ENCODE measurements around the gene TMTC1.

The TMTC1 gene

GRCh38 chr12:29739279-29739991, 44.3 kb downstream of the TMTC1 start:
- no peak for DNase-seq (ENCODE audit: low read depth)

GRCh38 chr12:29738365-29738764, 45.4 kb downstream of the TMTC1 start:
- DNase-seq (ENCODE audit: low read depth), result no peak

- no peak for DNase-seq (ENCODE audit: low read depth)
These were observed 46.1 kb downstream of the TMTC1 start for GRCh38 chr12:29737644-29738043.

- DNase-seq (ENCODE audit: low read depth), result no peak
These were observed 48.1 kb downstream of the TMTC1 start for GRCh38 chr12:29735604-29736003.

GRCh38 chr12:29734734-29735133, 49.0 kb downstream of the TMTC1 start:
- no peak for DNase-seq (ENCODE audit: low read depth)

- no peak for DNase-seq (ENCODE audit: low read depth)
These were observed 49.4 kb downstream of the TMTC1 start for GRCh38 chr12:29734305-29734704.

- no peak for DNase-seq (ENCODE audit: low read depth)
These were observed 50.2 kb downstream of the TMTC1 start for GRCh38 chr12:29733501-29733900.

- DNase-seq (ENCODE audit: low read depth), result no peak
These were observed 50.7 kb downstream of the TMTC1 start for GRCh38 chr12:29733060-29733459.

GRCh38 chr12:29732593-29732992, 51.1 kb downstream of the TMTC1 start:
- no peak for DNase-seq (ENCODE audit: low read depth)

- DNase-seq (ENCODE audit: low read depth), result no peak
These were observed 51.6 kb downstream of the TMTC1 start for GRCh38 chr12:29732191-29732590.

- DNase-seq (ENCODE audit: low read depth), result no peak
These were observed 52.2 kb downstream of the TMTC1 start for GRCh38 chr12:29731591-29731990.

- DNase-seq (ENCODE audit: low read depth), result no peak
These were observed 53.3 kb downstream of the TMTC1 start for GRCh38 chr12:29730481-29730880.

GRCh38 chr12:29728030-29728429, 55.7 kb downstream of the TMTC1 start:
- DNase-seq (ENCODE audit: low read depth), result no peak

GRCh38 chr12:29726741-29727348, 56.9 kb downstream of the TMTC1 start:
- DNase-seq (ENCODE audit: low read depth), result no peak

GRCh38 chr12:29726321-29726692, 57.4 kb downstream of the TMTC1 start:
- no peak for DNase-seq (ENCODE audit: low read depth)

GRCh38 chr12:29725587-29726320, 58.0 kb downstream of the TMTC1 start:
- no peak for DNase-seq (ENCODE audit: low read depth)

GRCh38 chr12:29722164-29722563, 61.6 kb downstream of the TMTC1 start:
- DNase-seq (ENCODE audit: low read depth), result no peak

GRCh38 chr12:29719381-29719780, 64.4 kb downstream of the TMTC1 start:
- no peak for DNase-seq (ENCODE audit: low read depth)

- DNase-seq (ENCODE audit: low read depth), result no peak
These were observed 66.1 kb downstream of the TMTC1 start for GRCh38 chr12:29717540-29718100.

- no peak for DNase-seq (ENCODE audit: low read depth)
These were observed 68.8 kb downstream of the TMTC1 start for GRCh38 chr12:29714966-29715365.

GRCh38 chr12:29713729-29714128, 70.0 kb downstream of the TMTC1 start:
- no peak for DNase-seq (ENCODE audit: low read depth)

- DNase-seq (ENCODE audit: low read depth), result no peak
These were observed 72.4 kb downstream of the TMTC1 start for GRCh38 chr12:29711381-29711780.

GRCh38 chr12:29710104-29710503, 73.6 kb downstream of the TMTC1 start:
- DNase-seq (ENCODE audit: low read depth), result no peak
